MG63 (cell line): ENCODE results near the gene MINDY4B. TPM values are rescaled to one million over a fixed set of nuclear protein-coding genes. Genes with fewer than 3 reads are reported as not detected.

Experiments
- DNase-seq: peaks from one replicate; pipeline ENCODE4 v3.0.0-alpha.2; 2020
- H3K27me3 ChIP-seq: fragments of 250-450 bp; sonication (Bioruptor Pico); 2 replicates; pipeline ENCODE4 v1.5.1; 2020; ENCODE audit warnings: mild to moderate bottlenecking, moderate library complexity
- H3K36me3 ChIP-seq: fragments of 250-450 bp; sonication (Bioruptor Pico); 2 replicates; pipeline ENCODE4 v1.5.1; 2020; ENCODE audit warnings: mild to moderate bottlenecking, moderate library complexity
- H3K4me3 ChIP-seq: fragments of 250-450 bp; sonication (Bioruptor Pico); 2 replicates; pipeline ENCODE4 v1.5.1; 2020; ENCODE audit warnings: mild to moderate bottlenecking, moderate library complexity
- H3K9me3 ChIP-seq: fragments of 250-450 bp; sonication (Bioruptor Pico); 2 replicates; pipeline ENCODE4 v1.5.1; 2020; ENCODE audit warnings: mild to moderate bottlenecking, moderate library complexity
- total RNA-seq: library from RNA; depleted of rRNA; stranded (reverse); fragments of >200 nt; shearing (Covaris generic); gene quantifications from 2 replicates; pipeline ENCODE4 v1.2.3, GENCODE V29; 2014; ENCODE audit warnings: low replicate concordance; rRNA removed

Gene MINDY4B
- total RNA-seq, 1 experiment from 2014 or later, result not detected

GRCh38 chr3:150829408-150829807 is 75.8 kb downstream of the MINDY4B start:
- Histone ChIP-seq H3K27me3 (peaks cover 33% of the 10 kb centered on the region), H3K36me3 (no peaks in the 10 kb centered on the region), H3K9me3 (no peaks in the 10 kb centered on the region), H3K4me3 (no peak overlapping the region)
- DNase-seq, result no peak

GRCh38 chr3:150828997-150829396 is 76.2 kb downstream of the MINDY4B start:
- no peak for DNase-seq
- no peak overlapping the region for H3K4me3 ChIP-seq

GRCh38 chr3:150828261-150828660 is 77.0 kb downstream of the MINDY4B start:
- Histone ChIP-seq H3K36me3 (no peaks in the 10 kb centered on the region), H3K27me3 (peaks cover 38% of the 10 kb centered on the region), H3K4me3 (no peak overlapping the region), H3K9me3 (no peaks in the 10 kb centered on the region)
- DNase-seq, result no peak

More at GRCh38 chr3:150828997-150829396, 76.2 kb downstream of the MINDY4B start:
- Histone ChIP-seq H3K36me3 (no peaks in the 10 kb centered on the region), H3K27me3 (peaks cover 33% of the 10 kb centered on the region), H3K9me3 (no peaks in the 10 kb centered on the region)

- Histone ChIP-seq H3K27me3 (peaks cover 37% of the 10 kb centered on the region), H3K4me3 (no peak overlapping the region), H3K9me3 (no peaks in the 10 kb centered on the region), H3K36me3 (no peaks in the 10 kb centered on the region)
- no peak for DNase-seq
Measured at GRCh38 chr3:150826466-150827282, 78.6 kb downstream of the MINDY4B start.

GRCh38 chr3:150825916-150826377 is 79.3 kb downstream of the MINDY4B start:
- DNase-seq, result no peak
- no peaks in the 10 kb centered on the region for H3K36me3 ChIP-seq

GRCh38 chr3:150825192-150825915 is 79.9 kb downstream of the MINDY4B start:
- Histone ChIP-seq H3K9me3 (no peaks in the 10 kb centered on the region), H3K36me3 (no peaks in the 10 kb centered on the region), H3K4me3 (no peak overlapping the region), H3K27me3 (peaks cover 27% of the 10 kb centered on the region)
- no peak for DNase-seq

More at GRCh38 chr3:150825916-150826377, 79.3 kb downstream of the MINDY4B start:
- H3K9me3 ChIP-seq, result no peaks in the 10 kb centered on the region
- H3K4me3 ChIP-seq, result no peak overlapping the region
- peaks cover 33% of the 10 kb centered on the region for H3K27me3 ChIP-seq

GRCh38 chr3:150823277-150823676 is 82.0 kb downstream of the MINDY4B start:
- Histone ChIP-seq H3K36me3 (no peaks in the 10 kb centered on the region), H3K27me3 (peaks cover 19% of the 10 kb centered on the region), H3K4me3 (no peak overlapping the region), H3K9me3 (no peaks in the 10 kb centered on the region)
- no peak for DNase-seq

DNA sequence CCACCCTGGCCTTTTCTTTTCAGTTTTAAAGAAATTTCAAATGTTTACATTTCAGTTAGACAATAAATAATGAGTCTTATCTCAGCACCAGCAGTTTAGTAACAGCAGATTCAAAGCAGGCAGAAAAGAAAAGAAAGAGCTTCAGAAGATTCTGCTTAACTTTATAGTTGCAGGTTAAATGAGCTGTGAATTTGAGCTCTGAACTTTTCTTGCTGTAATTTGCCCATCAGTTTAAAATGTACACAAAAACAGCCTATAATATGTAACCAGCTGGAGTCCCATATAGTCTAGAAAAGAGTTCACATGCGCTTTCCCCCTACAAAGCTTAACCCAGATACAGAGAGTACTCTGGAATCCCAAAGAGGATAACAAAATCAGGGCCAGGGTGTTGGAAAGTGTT is 82.6 kb downstream of the MINDY4B start:
- Histone ChIP-seq H3K4me3 (no peak overlapping the region), H3K27me3 (peaks cover 17% of the 10 kb centered on the region), H3K9me3 (no peaks in the 10 kb centered on the region), H3K36me3 (no peaks in the 10 kb centered on the region)
- DNase-seq, result no peak

Other genes with a start within 250 kb of the MINDY4B start
- 0.66 TPM in 1 of 2 replicates, not detected in the other for gene ERICH6, start 201.5 kb downstream of the MINDY4B start, total RNA-seq
- gene SIAH2, start 142.3 kb downstream of the MINDY4B start, total RNA-seq, result 27.4 and 31.3 TPM in 2 replicates
- not detected in 2 replicates for gene CLRN1, start 67.3 kb upstream of the MINDY4B start, total RNA-seq
- not detected in 2 replicates for gene MED12L, start 180.2 kb upstream of the MINDY4B start, total RNA-seq